ENCODE results near the gene PDE8B.

PDE8B gene

DNA sequence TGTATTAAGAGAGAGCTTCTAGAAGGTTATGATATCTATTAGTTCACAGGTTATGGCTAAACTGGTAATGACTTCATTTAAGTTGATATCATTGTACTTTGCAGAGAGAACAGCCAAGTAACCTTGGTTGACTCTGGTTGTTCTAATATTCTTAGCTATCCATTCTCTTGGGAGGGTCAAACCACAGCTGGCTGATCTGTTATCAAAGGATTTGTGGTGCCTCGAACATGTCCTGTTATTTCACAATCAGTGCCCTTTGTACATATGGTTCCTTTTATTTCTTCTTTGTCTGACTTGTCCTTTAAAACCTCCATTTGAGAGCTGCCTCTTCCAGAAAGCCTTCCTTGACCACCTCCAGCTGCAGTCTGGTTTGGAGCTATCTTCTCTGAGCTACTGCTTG is 61.7 kb downstream of the PDE8B start:
- TF ChIP-seq, protein P1, sequence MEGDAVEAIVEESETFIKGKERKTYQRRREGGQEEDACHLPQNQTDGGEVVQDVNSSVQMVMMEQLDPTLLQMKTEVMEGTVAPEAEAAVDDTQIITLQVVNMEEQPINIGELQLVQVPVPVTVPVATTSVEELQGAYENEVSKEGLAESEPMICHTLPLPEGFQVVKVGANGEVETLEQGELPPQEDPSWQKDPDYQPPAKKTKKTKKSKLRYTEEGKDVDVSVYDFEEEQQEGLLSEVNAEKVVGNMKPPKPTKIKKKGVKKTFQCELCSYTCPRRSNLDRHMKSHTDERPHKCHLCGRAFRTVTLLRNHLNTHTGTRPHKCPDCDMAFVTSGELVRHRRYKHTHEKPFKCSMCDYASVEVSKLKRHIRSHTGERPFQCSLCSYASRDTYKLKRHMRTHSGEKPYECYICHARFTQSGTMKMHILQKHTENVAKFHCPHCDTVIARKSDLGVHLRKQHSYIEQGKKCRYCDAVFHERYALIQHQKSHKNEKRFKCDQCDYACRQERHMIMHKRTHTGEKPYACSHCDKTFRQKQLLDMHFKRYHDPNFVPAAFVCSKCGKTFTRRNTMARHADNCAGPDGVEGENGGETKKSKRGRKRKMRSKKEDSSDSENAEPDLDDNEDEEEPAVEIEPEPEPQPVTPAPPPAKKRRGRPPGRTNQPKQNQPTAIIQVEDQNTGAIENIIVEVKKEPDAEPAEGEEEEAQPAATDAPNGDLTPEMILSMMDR (IDR thresholded peaks at IDR 0.05; ENCODE audit: control extremely low read depth, extremely low read depth, low read depth, missing control alignments), result no peak
- ChIA-PET CTCF (interaction anchor here (1.3 kb wide), 1 partner anchor 295 kb away, joined by 3 read pairs; no protein-coding TSS in a partner anchor), POLR2A (no interaction called here)
- DNase-seq (ENCODE audit: extremely low spot score), result no peak

DNA sequence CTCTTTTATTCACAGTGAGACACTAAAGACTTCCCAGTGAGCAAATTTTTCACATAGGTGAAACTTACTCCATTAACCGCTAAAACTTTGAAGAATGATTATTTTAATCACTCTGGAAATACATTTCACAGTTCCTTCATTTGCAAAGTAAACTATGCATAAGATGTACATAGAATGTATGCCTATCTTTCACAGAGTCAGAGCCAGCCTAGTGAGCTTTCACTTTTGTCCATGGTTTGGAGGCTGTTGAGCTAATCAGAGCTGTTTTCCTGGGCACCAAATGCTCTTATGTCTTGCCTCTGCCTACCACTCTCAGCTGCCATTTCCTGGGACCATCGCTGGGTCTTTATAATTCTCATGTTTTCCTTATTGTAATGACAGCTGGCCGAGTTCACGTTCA is 67.3 kb downstream of the PDE8B start:
- no peak for DNase-seq (ENCODE audit: extremely low spot score)
- ChIA-PET CTCF (no interaction called here), POLR2A (no interaction called here)
- TF ChIP-seq, protein P1 (IDR thresholded peaks at IDR 0.05; ENCODE audit: control extremely low read depth, extremely low read depth, low read depth, missing control alignments), result no peak

DNA sequence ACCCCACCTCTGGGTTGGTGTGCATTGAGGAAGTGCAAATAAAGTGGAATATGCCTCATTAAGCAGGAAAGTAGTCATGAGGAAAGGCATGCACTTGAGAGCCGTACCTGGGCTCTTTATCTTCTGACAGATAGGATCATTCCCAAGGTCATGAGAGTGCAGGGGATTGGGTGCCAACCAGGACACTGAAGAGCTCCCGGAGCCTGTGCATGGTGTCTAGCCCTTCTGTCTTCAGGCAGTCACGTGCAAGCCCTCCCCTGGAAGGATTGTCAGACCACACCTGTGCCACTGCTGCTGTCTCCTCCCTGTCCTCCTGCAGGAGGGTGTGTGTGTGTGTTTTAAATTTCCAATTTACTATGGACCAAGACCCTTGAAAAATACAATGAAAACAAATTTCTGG is 69.6 kb downstream of the PDE8B start:
- ChIA-PET POLR2A (no interaction called here), CTCF (no interaction called here)
- TF ChIP-seq, protein P1 (IDR thresholded peaks at IDR 0.05; ENCODE audit: control extremely low read depth, extremely low read depth, low read depth, missing control alignments), result no peak
- DNase-seq (ENCODE audit: extremely low spot score), result no peak

DNA sequence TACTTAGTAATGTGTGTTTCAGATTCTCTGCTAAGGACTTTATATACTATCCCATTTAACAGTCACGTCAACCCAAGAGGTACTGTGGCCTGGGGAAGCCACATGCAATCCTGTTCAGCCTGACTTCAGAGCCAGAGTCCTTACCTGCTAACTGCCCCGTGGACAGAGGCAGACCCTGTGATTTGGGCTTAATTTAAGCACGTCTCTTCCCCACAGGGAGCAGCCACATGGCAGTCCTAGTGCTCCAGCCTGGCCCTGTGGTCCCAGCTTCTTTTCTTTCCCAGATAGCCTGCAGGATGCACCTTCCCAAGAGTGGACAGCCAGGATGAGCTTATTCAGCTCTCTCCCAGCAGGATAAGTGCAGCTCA is 71.5 kb downstream of the PDE8B start:
- TF ChIP-seq, protein P1 (IDR thresholded peaks at IDR 0.05; ENCODE audit: control extremely low read depth, extremely low read depth, low read depth, missing control alignments), result no peak
- POLR2A ChIA-PET, result interaction anchor here (0.6 kb wide), 1 partner anchor 61 kb away, joined by 3 read pairs; no protein-coding TSS in a partner anchor
- no peak for DNase-seq (ENCODE audit: extremely low spot score)
- CTCF ChIA-PET, result no interaction called here

DNA sequence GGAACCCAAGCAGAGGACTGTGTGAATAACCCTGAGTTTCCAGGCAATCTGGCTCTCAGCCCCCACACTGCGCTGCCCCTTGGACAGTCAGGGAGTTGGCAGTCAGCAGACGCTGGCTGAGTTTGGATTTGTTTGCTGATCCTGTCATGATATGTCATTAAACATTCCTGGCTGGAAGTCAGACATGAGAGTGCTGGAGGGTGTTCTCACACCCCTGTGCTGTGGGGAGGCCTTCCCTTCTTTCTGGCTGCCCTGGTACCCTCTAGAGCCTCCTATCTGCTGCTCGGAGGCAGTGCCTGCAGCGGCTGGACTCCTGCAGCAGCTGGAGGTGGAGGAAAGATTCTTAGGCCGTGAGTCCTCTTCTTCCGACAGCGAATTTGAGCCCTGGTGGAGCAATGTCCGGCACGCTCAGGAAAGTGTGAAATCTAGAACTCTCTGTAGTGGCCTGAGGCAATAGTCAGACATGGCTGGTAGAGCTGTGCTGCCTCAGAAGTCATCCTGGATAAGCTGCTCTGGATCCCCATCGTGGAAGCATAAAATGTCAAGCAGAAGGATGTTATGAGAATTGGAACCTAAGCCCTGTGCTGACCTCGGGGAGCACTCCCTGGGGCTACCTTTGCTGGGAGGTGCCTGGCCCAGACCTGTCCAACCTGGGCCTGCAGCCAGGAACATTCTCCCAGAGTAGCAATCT is 72.0 kb downstream of the PDE8B start:
- no peak for DNase-seq (ENCODE audit: extremely low spot score)
- ChIA-PET POLR2A (interaction anchor here (0.6 kb wide), 1 partner anchor 61 kb away, joined by 3 read pairs; no protein-coding TSS in a partner anchor), CTCF (no interaction called here)
- TF ChIP-seq, protein P1 (IDR thresholded peaks at IDR 0.05; ENCODE audit: control extremely low read depth, extremely low read depth, low read depth, missing control alignments), result no peak

DNA sequence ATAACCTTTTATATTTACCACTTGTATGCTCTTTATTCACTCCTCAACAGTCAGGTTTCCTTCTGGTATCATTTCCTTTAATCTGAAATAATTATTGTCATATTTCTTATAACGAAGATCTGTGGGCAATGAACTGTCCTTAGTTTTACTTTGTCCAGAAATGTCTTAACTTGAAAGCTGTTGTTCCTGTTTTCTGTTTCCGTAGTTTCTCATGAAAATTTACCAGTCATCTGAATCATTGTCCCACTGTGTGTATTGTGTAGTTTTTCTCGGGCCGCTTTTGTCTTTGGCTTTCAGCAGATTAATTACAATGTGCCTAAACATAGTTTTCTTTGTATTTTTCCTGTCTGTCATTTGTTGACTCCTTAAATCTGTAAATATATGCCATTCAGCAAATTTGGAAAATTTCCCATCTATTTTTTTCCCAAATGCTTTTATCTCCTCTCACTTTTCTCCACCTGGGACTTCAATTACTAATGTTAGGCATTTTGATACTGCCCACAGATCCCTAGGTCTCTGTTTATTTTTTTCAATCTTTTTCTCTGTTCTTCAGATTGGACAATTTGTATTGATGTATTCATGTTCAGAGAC is 74.9 kb downstream of the PDE8B start:
- TF ChIP-seq, protein P1 (IDR thresholded peaks at IDR 0.05; ENCODE audit: control extremely low read depth, extremely low read depth, low read depth, missing control alignments), result no peak
- CTCF ChIA-PET, result no interaction called here
- POLR2A ChIA-PET, result no interaction called here
- DNase-seq (ENCODE audit: extremely low spot score), result no peak

Data from GM10248 (cell line).